HepG2 (cell line): ENCODE results near the gene DCAF15.

Source experiments
- ARID2 ChIP-seq: sonication (generic); formaldehyde crosslinking; IDR thresholded peaks from 2 replicates; pipeline ENCODE4 v1.8.1; 2022; ENCODE audit warnings: mild to moderate bottlenecking, missing genetic modification reagents, borderline replicate concordance
- XBP1 ChIP-seq: sonication (generic); formaldehyde crosslinking; IDR thresholded peaks from 2 replicates; pipeline ENCODE4 v1.5.0; 2020; ENCODE audit warnings: missing genetic modification reagents
- ZNF354B ChIP-seq: sonication (generic); formaldehyde crosslinking; IDR thresholded peaks from 2 replicates; pipeline ENCODE4 v1.8.0; 2022; ENCODE audit warnings: mild to moderate bottlenecking, missing genetic modification reagents
- TF ChIP-seq, protein P1 (sequence below): conservative IDR thresholded peaks from 2 replicates; pipeline ENCODE4 v1.6.1; 2018; ENCODE audit warnings: missing genetic modification reagents
- TF ChIP-seq, protein P2 (sequence below): sonication (generic); formaldehyde crosslinking; IDR thresholded peaks from 2 replicates; pipeline ENCODE4 v1.4.0; 2020; ENCODE audit warnings: missing genetic modification reagents, borderline replicate concordance

DNA sequence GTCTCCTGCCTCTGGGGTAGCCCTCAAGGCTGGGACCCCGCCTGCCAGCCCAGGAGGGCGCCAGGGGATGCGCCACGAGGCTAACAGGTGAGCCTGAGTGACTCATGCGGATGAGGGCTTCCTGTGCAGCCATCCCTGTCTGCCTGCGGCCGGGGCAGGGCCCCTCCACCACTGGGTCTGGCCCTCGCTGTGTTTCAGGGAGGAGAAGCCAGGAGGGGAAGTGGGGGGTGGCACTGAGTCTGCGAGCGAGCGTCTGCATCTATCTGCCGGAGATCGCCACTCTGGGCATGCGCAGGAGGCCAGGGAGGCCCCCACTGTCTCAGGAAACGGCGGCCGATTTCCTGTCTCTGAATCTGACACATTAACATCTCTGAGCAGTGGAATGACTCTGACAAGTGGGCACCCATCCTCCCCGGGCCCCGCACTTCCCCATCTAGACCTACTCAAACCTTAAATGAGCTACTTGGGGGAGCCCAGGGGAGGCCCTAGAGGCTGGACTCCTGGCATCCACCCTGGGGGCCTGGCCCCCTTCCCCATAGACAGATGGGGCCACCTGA lies 34.1 kb downstream of the DCAF15 start:
- no peak for TF ChIP-seq XBP1 (CRISPR knock-in tag)
- TF ChIP-seq, protein P1, sequence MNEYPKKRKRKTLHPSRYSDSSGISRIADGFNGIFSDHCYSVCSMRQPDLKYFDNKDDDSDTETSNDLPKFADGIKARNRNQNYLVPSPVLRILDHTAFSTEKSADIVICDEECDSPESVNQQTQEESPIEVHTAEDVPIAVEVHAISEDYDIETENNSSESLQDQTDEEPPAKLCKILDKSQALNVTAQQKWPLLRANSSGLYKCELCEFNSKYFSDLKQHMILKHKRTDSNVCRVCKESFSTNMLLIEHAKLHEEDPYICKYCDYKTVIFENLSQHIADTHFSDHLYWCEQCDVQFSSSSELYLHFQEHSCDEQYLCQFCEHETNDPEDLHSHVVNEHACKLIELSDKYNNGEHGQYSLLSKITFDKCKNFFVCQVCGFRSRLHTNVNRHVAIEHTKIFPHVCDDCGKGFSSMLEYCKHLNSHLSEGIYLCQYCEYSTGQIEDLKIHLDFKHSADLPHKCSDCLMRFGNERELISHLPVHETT (CRISPR knock-in tag), result no peak
- TF ChIP-seq, protein P2, sequence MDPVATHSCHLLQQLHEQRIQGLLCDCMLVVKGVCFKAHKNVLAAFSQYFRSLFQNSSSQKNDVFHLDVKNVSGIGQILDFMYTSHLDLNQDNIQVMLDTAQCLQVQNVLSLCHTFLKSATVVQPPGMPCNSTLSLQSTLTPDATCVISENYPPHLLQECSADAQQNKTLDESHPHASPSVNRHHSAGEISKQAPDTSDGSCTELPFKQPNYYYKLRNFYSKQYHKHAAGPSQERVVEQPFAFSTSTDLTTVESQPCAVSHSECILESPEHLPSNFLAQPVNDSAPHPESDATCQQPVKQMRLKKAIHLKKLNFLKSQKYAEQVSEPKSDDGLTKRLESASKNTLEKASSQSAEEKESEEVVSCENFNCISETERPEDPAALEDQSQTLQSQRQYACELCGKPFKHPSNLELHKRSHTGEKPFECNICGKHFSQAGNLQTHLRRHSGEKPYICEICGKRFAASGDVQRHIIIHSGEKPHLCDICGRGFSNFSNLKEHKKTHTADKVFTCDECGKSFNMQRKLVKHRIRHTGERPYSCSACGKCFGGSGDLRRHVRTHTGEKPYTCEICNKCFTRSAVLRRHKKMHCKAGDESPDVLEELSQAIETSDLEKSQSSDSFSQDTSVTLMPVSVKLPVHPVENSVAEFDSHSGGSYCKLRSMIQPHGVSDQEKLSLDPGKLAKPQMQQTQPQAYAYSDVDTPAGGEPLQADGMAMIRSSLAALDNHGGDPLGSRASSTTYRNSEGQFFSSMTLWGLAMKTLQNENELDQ (CRISPR knock-in tag), result no peak
- no peak for TF ChIP-seq ZNF354B (CRISPR knock-in tag)
- no peak for TF ChIP-seq ARID2
